Fibroblast of villous mesenchyme (primary cell): ENCODE results near the gene KIAA0753. TPM values are rescaled to one million over a fixed set of nuclear protein-coding genes. Genes with fewer than 3 reads are reported as not detected.

Experiments used
- DNase-seq: peaks from one replicate; pipeline ENCODE4 v3.0.0-alpha.2; 2010; ENCODE audit warnings: low read depth
- H3K4me3 ChIP-seq: 2 replicates; pipeline ENCODE4 v1.5.1; 2011; ENCODE audit warnings: low read depth, mild to moderate bottlenecking, low read length
- total RNA-seq: library from RNA; depleted of rRNA; stranded (reverse); fragments of >200 nt; gene quantifications from 2 replicates; pipeline ENCODE4 v1.2.3, GENCODE V29; 2012
- TF ChIP-seq, protein P1 (sequence below): IDR thresholded peaks from 2 replicates; pipeline ENCODE4 v1.5.1; 2012; ENCODE audit warnings: low read depth, mild to moderate bottlenecking, low read length; ENCODE audit not compliant: insufficient read depth

Gene KIAA0753
- total RNA-seq, 1 donor, result 23.3 TPM

DNA sequence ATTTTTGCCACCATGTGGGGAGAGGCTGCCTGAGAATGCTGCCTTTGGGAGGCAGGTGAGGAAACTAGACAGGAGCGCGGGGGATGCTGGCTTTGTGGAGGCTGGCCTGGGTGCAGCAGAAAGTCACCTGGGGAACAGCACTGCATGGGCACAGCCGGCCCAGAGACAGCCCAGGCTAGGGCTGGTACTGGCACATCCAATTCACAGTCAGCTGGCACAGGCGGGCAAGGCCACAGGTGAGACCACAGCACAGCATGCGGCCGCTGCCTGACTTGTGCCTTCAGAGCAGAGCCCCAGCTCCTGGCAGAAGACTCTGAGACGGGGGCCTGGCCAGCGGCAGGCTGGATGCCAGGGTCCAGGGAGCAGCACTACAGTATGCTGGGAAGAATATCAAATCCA lies 67.5 kb downstream of the KIAA0753 start:
- TF ChIP-seq, protein P1, sequence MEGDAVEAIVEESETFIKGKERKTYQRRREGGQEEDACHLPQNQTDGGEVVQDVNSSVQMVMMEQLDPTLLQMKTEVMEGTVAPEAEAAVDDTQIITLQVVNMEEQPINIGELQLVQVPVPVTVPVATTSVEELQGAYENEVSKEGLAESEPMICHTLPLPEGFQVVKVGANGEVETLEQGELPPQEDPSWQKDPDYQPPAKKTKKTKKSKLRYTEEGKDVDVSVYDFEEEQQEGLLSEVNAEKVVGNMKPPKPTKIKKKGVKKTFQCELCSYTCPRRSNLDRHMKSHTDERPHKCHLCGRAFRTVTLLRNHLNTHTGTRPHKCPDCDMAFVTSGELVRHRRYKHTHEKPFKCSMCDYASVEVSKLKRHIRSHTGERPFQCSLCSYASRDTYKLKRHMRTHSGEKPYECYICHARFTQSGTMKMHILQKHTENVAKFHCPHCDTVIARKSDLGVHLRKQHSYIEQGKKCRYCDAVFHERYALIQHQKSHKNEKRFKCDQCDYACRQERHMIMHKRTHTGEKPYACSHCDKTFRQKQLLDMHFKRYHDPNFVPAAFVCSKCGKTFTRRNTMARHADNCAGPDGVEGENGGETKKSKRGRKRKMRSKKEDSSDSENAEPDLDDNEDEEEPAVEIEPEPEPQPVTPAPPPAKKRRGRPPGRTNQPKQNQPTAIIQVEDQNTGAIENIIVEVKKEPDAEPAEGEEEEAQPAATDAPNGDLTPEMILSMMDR, result no peak
- H3K4me3 ChIP-seq, result no peak overlapping the region
- no peak for DNase-seq

DNA sequence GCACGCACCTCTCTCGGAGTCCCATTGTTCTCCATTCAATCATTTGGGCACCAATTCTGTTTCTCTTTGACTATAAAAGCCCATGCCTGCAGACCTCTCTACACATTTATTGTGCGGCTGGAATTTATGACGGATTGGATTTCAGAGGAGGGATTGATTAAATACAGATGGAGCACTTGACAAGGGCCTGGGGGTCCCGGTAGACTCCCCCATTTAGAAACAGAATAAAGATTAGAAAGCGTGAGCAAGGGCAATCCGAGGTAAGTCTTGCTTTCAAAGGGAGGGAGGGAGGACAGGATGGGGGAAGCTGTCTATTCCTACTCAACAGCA lies 69.1 kb downstream of the KIAA0753 start:
- no peak for DNase-seq

DNA sequence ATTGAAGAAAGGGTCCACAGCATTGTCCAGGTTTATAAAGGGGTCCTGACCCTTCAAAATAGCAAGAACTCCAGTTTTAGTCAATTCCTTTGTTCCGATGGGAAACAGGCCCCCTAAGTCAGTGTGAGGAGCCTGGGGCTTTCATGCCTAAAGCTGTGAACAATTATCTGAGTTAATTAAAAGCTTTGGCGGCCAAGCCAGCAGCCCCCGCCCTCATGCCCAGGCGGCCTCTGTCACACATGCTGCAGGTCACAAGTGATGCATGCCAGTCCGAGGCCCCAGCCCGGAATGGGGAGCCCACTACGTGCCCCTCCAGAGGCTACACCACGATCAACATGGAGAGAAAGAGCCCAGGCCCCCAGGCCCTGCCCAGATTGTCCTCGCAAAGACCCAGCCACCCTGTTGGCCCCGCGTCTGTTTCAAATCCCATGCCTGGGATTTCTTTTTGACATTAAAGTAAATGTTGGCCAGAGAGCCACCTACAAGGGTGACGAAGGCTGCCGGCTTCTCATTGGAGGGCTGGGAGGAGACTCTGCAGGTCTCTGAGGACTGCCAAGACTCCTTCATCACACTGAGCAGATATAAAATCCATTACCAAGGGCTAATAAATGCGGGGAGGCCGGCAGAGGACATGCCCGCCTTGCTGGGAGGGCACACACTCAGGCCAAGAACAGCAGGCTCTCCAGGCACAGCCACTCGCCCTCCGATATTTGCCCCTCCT lies 69.6 kb downstream of the KIAA0753 start:
- no peak overlapping the region for H3K4me3 ChIP-seq
- DNase-seq, result no peak
- TF ChIP-seq, protein P1, result no peak

More for the DNA sequence above, 69.1 kb downstream of the KIAA0753 start:
- no peak overlapping the region for H3K4me3 ChIP-seq
- TF ChIP-seq, protein P1, result no peak

DNA sequence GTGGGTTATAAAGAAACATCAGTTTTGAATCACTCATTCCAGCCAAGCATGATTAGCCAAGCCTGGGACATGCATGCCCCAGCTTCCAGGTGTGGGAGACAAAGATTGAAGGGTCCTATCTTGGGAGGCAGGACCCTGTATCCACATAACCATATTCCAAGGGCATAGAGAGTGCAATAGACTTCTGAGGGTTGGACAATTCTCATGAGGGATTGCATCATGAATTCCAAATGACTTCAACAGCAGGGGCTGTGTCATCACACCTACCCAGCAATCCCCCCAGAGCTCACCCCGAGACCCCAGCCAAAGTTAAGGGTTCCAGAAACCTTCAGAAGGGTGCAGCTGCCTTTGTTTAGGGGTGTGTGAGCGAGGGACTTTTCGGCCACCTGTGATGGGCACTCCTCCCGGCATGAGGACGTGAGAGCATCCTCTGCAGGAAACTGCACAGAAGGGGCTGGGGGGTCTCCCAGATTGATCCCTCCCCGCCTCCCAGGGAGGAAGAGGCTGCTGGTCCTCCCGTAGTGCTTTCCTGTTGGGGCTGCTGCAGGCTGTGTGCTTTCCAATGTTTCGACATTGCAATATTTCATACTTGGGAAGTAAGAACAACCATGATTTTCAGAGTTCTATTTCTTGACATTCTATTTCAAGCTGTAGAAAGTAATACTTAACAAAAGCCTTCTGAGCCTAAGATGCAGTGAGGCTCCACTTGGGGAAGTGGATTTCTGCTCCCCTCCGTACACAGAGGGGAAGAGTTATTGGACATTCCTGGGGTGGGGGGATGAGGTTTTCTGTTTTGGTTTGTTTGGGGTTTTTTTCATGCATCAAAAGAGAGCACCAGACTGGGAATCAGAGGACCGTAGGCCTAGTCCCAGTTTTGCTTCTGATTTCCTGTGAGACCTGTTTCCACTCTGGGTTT lies 70.9 kb downstream of the KIAA0753 start:
- no peak overlapping the region for H3K4me3 ChIP-seq
- TF ChIP-seq, protein P1, result no peak
- no peak for DNase-seq

DNA sequence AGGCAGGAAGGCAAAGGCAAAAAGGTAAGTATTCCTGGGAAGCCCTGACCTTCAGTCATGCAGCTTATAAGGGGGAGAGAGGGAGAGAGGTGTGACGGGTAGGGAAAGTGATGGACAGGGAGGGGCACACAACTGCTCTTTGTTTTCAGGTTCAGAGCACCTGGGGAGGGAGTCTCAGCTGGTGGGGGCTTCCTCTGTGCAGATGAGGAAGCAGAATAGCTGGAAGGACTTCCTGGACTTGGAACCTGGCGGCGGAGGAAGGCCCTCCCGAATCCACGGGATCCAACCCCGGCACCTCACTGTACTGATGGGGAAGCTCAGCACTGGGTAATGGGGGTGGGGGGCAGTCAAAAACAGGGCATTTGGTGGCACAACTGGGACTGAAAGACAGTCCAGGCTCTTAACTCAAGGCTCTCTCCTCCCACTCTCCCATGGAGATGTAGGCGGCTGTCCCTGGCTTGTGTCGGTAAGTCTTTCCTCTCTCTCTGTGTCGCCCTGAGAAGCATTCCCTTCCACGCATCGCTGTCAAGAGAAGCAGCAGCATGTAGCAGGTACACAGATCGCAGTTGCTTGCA lies 72.2 kb downstream of the KIAA0753 start:
- no peak for DNase-seq
- H3K4me3 ChIP-seq, result no peak overlapping the region
- TF ChIP-seq, protein P1, result no peak

DNA sequence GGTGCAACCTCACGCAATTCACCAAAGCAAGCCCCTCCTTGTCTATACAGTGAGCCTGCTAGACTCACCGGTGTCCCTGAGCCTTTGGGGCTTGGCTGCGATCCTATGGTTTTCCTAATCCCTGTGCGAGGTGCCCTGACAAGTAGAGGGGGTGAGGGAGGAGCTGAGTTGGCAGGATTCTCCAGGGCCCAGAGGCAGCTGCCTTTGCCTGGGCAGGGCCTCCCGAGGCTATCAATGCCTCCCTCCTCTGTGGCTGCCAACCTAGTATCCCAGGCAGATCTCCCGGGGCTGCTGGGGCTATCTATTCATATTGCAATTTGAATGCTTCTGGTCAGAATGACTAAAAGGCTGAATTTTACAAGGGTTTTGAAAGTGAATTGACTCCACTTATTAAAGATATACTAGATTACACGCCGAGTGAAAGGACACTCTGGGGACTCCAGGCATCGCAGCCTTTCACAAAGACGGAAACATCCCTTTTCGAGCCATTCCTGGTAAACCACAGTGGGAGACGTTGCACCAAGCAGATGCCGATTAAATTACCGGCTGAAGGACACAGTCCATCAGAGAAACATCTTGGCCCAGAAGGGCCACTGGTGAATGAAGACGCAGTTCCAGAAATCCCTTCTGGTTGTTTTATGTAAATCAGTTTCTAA lies 72.9 kb downstream of the KIAA0753 start:
- DNase-seq, result no peak
- H3K4me3 ChIP-seq, result no peak overlapping the region
- TF ChIP-seq, protein P1, result no peak
